Neuronal stem cell (in vitro differentiated cells): ENCODE measurements around the gene ACOT9.

Source experiments
- DNase-seq: peaks from one replicate; pipeline ENCODE4 v3.0.0-alpha.2; 2013; ENCODE audit warnings: low spot score
- H2AFZ ChIP-seq: one replicate; pipeline ENCODE4 v1.6.1; 2013; ENCODE audit warnings: mild to moderate bottlenecking, low read length, inconsistent platforms
- H2AK5ac ChIP-seq: 2 replicates; pipeline ENCODE4 v1.6.1; 2013; ENCODE audit warnings: low read depth, mild to moderate bottlenecking, inconsistent platforms, low read length, moderate library complexity, mixed read lengths
- H2BK120ac ChIP-seq: 2 replicates; pipeline ENCODE4 v1.6.1; 2013; ENCODE audit warnings: low read depth, mild to moderate bottlenecking, inconsistent platforms, low read length, moderate library complexity, mixed read lengths
- H2BK12ac ChIP-seq: one replicate; pipeline ENCODE4 v1.6.1; 2013; ENCODE audit warnings: low read length, inconsistent platforms
- H2BK15ac ChIP-seq: 2 replicates; pipeline ENCODE4 v1.6.1; 2013; ENCODE audit warnings: mild to moderate bottlenecking, low read length, inconsistent platforms, mixed read lengths
- H2BK5ac ChIP-seq: one replicate; pipeline ENCODE4 v1.6.1; 2013; ENCODE audit warnings: inconsistent platforms, mild to moderate bottlenecking, low read length, moderate library complexity
- H3K14ac ChIP-seq: one replicate; pipeline ENCODE4 v1.6.1; 2013; ENCODE audit warnings: low read length, inconsistent platforms
- H3K18ac ChIP-seq: 2 replicates; pipeline ENCODE4 v1.6.1; 2013; ENCODE audit warnings: low read length, inconsistent platforms
- H3K23ac ChIP-seq: 2 replicates; pipeline ENCODE4 v1.6.1; 2013; ENCODE audit warnings: low read depth, mild to moderate bottlenecking, mixed read lengths, low read length, inconsistent platforms; ENCODE audit not compliant: poor library complexity
- H3K27ac ChIP-seq: replicated peaks from 3 replicates; pipeline ENCODE4 v1.5.1; 2013; ENCODE audit warnings: low read length, inconsistent platforms
- H3K27me3 ChIP-seq, 3 experiments: 2 replicates each; pipeline ENCODE4 v1.6.1; 2013; ENCODE audit warnings: low read length in 3 of 3, mild to moderate bottlenecking in 2 of 3, inconsistent platforms in 1 of 3, low read depth in 1 of 3, mixed read lengths in 1 of 3, moderate library complexity in 1 of 3; ENCODE audit not compliant: control insufficient read depth in 3 of 3, insufficient read depth in 3 of 3
- H3K36me3 ChIP-seq, 2 donors: replicated peaks in 1 of 2; 2 replicates each; pipeline ENCODE4 v1.6.1; 2013; ENCODE audit warnings: low read length in 2 of 2; ENCODE audit not compliant: control insufficient read depth in 2 of 2, insufficient read depth in 2 of 2
- H3K4ac ChIP-seq: 2 replicates; pipeline ENCODE4 v1.6.1; 2013; ENCODE audit warnings: inconsistent platforms, mild to moderate bottlenecking, low read length, moderate library complexity
- H3K4me1 ChIP-seq, 2 donors: 1 replicate in 1 of 2; 2 replicates in 1 of 2; pipeline ENCODE4 v1.6.1; 2013; ENCODE audit warnings: low read length in 2 of 2, low read depth in 1 of 2; ENCODE audit not compliant: control insufficient read depth in 2 of 2, insufficient read depth in 1 of 2
- H3K4me2 ChIP-seq: one replicate; pipeline ENCODE4 v1.6.1; 2013; ENCODE audit warnings: mild to moderate bottlenecking, low read length, inconsistent platforms; ENCODE audit not compliant: insufficient read depth, poor library complexity, severe bottlenecking
- H3K4me3 ChIP-seq, 2 donors: 2 replicates each; pipeline ENCODE4 v1.5.1; 2013; ENCODE audit warnings: low read length in 2 of 2, mild to moderate bottlenecking in 2 of 2, inconsistent platforms in 1 of 2, moderate library complexity in 1 of 2
- H3K79me1 ChIP-seq: one replicate; pipeline ENCODE4 v1.6.1; 2013; ENCODE audit warnings: low read depth, mild to moderate bottlenecking, inconsistent platforms, low read length, moderate library complexity
- H3K9ac ChIP-seq: one replicate; pipeline ENCODE4 v1.6.1; 2013; ENCODE audit warnings: mild to moderate bottlenecking, low read depth, low read length, inconsistent platforms; ENCODE audit not compliant: poor library complexity
- H3K9me3 ChIP-seq, 2 donors: replicated peaks in 1 of 2; 2 replicates each; pipeline versions ENCODE3 to v1.6.1; 2013; ENCODE audit warnings: low read length in 2 of 2, mild to moderate bottlenecking in 2 of 2, inconsistent platforms in 1 of 2, low read depth in 1 of 2, mixed read lengths in 1 of 2, moderate library complexity in 1 of 2; ENCODE audit not compliant: control insufficient read depth in 2 of 2, insufficient read depth in 1 of 2
- H4K8ac ChIP-seq: one replicate; pipeline ENCODE4 v1.6.1; 2013; ENCODE audit warnings: low read depth, mild to moderate bottlenecking, inconsistent platforms, low read length, moderate library complexity
- H4K91ac ChIP-seq: one replicate; pipeline ENCODE4 v1.6.1; 2013; ENCODE audit warnings: low read length, low read depth, mild to moderate bottlenecking, inconsistent platforms; ENCODE audit not compliant: poor library complexity
- WGBS, 2 donors: extraction: QIAGEN DNeasy Blood & Tissue Kit; methylation state at CpG; one replicate each; pipeline ENCODE4 v1.1.7; 2013; ENCODE audit warnings: missing lambda C conversion rate in 2 of 2, mixed read lengths in 1 of 2; ENCODE audit not compliant: insufficient read length in 2 of 2, insufficient replicate concordance in 1 of 2; ENCODE audit errors: extremely low coverage in 2 of 2; 5-methylcytosine and 5-hydroxymethylcytosine counted together

The ACOT9 gene

DNA sequence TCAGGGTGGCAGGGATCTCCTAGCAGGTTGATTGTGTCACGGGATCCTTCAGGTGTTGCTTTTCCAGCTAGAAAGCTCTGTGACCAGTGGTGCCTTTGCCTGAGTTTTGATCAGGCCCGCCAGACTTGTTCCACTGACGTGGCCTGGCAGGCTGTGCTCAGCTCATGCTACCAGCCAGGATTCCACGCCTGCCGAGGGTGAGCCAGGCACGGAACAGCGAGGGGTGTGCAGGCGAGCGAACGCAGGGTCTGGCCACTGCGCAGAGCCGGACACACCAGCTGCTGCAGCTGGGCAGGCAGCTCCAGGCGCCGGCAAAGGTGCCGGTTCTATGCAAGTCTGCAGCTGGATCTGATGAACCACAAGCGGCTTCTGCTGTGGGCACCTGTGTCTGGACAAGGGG is 22.8 kb upstream of the ACOT9 start:
- H3K9ac ChIP-seq, result no peak overlapping the region
- DNase-seq, result no peak
- no peak overlapping the region for H3K18ac ChIP-seq
- no CpG with 5 or more reads among the region's 16 CpGs for WGBS, 2 donors
- H2BK5ac ChIP-seq, result no peak overlapping the region
- H3K27me3 ChIP-seq, result no peaks in the 10 kb centered on the region
- H2AK5ac ChIP-seq, result no peak overlapping the region
- no peaks in the 10 kb centered on the region for H3K4me1 ChIP-seq
- H2BK12ac ChIP-seq, result no peak overlapping the region
- H3K36me3 ChIP-seq, result no peaks in the 10 kb centered on the region
- H3K14ac ChIP-seq, result no peak overlapping the region
- H4K91ac ChIP-seq, result no peak overlapping the region
- no peaks in the 10 kb centered on the region for H3K79me1 ChIP-seq
- no peak overlapping the region for H2AFZ ChIP-seq
- no peak overlapping the region for H4K8ac ChIP-seq
- H2BK15ac ChIP-seq, result no peak overlapping the region
- H3K4me3 ChIP-seq, result no peak overlapping the region
- H3K9me3 ChIP-seq, result no peaks in the 10 kb centered on the region
- H3K23ac ChIP-seq, result no peak overlapping the region
- no peak overlapping the region for H3K4me2 ChIP-seq
- no peak overlapping the region for H3K27ac ChIP-seq
- no peak overlapping the region for H2BK120ac ChIP-seq
- H3K4ac ChIP-seq, result no peak overlapping the region

- H2AK5ac ChIP-seq, result no peak overlapping the region
- no peaks in the 10 kb centered on the region for H3K79me1 ChIP-seq
- DNase-seq, result no peak
- H3K9ac ChIP-seq, result no peak overlapping the region
- no peak overlapping the region for H3K23ac ChIP-seq
- H3K18ac ChIP-seq, result no peak overlapping the region
- H2BK15ac ChIP-seq, result no peak overlapping the region
- no peak overlapping the region for H2BK12ac ChIP-seq
- H3K4me2 ChIP-seq, result no peak overlapping the region
- WGBS, 2 donors, result no CpG with 5 or more reads among the region's 5 CpGs
- H2BK120ac ChIP-seq, result no peak overlapping the region
- no peaks in the 10 kb centered on the region for H3K4me1 ChIP-seq
- H3K9me3 ChIP-seq, result no peaks in the 10 kb centered on the region
- H4K91ac ChIP-seq, result no peak overlapping the region
- H2AFZ ChIP-seq, result no peak overlapping the region
- no peak overlapping the region for H3K14ac ChIP-seq
- no peaks in the 10 kb centered on the region for H3K27me3 ChIP-seq
- no peak overlapping the region for H3K4me3 ChIP-seq
- no peak overlapping the region for H4K8ac ChIP-seq
- H3K36me3 ChIP-seq, result no peaks in the 10 kb centered on the region
- H2BK5ac ChIP-seq, result no peak overlapping the region
- no peak overlapping the region for H3K27ac ChIP-seq
- no peak overlapping the region for H3K4ac ChIP-seq
These were observed 22.4 kb upstream of the ACOT9 start for GRCh38 chrX:23765449-23765848.

GRCh38 chrX:23764188-23764984 is 21.3 kb upstream of the ACOT9 start:
- no peak overlapping the region for H3K23ac ChIP-seq
- H3K27me3 ChIP-seq, result no peaks in the 10 kb centered on the region
- H3K18ac ChIP-seq, result no peak overlapping the region
- no peak overlapping the region for H2BK12ac ChIP-seq
- H3K9ac ChIP-seq, result no peak overlapping the region
- H3K4me1 ChIP-seq, result no peaks in the 10 kb centered on the region
- H3K4me3 ChIP-seq, result no peak overlapping the region
- H4K91ac ChIP-seq, result no peak overlapping the region
- no peak overlapping the region for H3K4ac ChIP-seq
- H3K14ac ChIP-seq, result no peak overlapping the region
- H2AK5ac ChIP-seq, result no peak overlapping the region
- no peak overlapping the region for H2AFZ ChIP-seq
- no peak overlapping the region for H2BK15ac ChIP-seq
- no peaks in the 10 kb centered on the region for H3K79me1 ChIP-seq
- no peak overlapping the region for H3K4me2 ChIP-seq
- no peak overlapping the region for H2BK5ac ChIP-seq
- no peaks in the 10 kb centered on the region for H3K9me3 ChIP-seq
- no peak for DNase-seq
- no peak overlapping the region for H4K8ac ChIP-seq
- no CpG with 5 or more reads among the region's 4 CpGs for WGBS, 2 donors
- no peak overlapping the region for H3K27ac ChIP-seq
- no peaks in the 10 kb centered on the region for H3K36me3 ChIP-seq
- no peak overlapping the region for H2BK120ac ChIP-seq

- Histone ChIP-seq H2AFZ (no peak overlapping the region), H2BK5ac (no peak overlapping the region), H2BK12ac (no peak overlapping the region), H3K4me2 (no peak overlapping the region), H3K4ac (no peak overlapping the region), H3K4me1 (no peaks in the 10 kb centered on the region), H2BK120ac (no peak overlapping the region), H2BK15ac (no peak overlapping the region), H3K79me1 (no peaks in the 10 kb centered on the region), H3K9ac (no peak overlapping the region), H3K18ac (no peak overlapping the region), H3K9me3 (no peaks in the 10 kb centered on the region), H3K27ac (no peak overlapping the region), H3K27me3 (no peaks in the 10 kb centered on the region), H3K23ac (no peak overlapping the region), H4K91ac (no peak overlapping the region), H3K14ac (no peak overlapping the region), H3K36me3 (no peaks in the 10 kb centered on the region), H4K8ac (no peak overlapping the region), H2AK5ac (no peak overlapping the region), H3K4me3 (no peak overlapping the region)
- no CpG with 5 or more reads among the region's 2 CpGs for WGBS, 2 donors
- DNase-seq, result no peak
These were observed 16.7 kb upstream of the ACOT9 start for GRCh38 chrX:23759821-23760220.
